Amniotic stem cell (primary cell): ENCODE results near the gene PDS5A.
"Not testable (repeated sequence)": the region's sequence is repeated elsewhere in the genome, so short reads cannot be mapped to it uniquely, and the experiment has no call there.

Experiments used
- DNase-seq: peaks from one replicate; lab custom pipeline; 2025; lab: John Stamatoyannopoulos, UW

PDS5A gene

DNA sequence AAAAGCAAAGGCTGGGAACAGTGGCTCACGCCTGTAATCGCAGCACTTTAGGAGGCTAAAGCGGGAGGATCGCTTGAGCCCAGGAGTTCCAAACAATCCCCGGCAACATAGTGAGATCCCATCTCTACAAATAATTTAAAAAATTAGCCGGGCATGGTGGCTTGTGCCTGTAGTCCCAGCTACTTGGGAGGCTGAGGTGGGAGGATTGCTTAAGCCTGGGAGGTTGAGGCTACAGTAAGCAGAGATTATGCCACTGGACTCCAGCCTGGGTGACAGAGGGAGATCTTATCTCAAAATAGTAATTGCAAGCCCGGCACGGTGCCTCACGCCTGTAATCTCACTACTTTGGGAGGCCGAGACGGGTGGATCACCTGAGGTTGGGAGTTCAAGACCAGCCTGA, 139.3 kb downstream of the PDS5A start:
- DNase-seq: not testable (repeated sequence)

- DNase-seq: no peak
Measured at GRCh38 chr4:39834269-39834668, 143.4 kb downstream of the PDS5A start.

- DNase-seq: no peak
Measured at GRCh38 chr4:39825741-39826231, 151.9 kb downstream of the PDS5A start.

- no peak for DNase-seq
Measured at GRCh38 chr4:39825090-39825489, 152.6 kb downstream of the PDS5A start.

- DNase-seq: no peak
Measured at GRCh38 chr4:39823191-39823590, 154.5 kb downstream of the PDS5A start.

GRCh38 chr4:39822662-39823061, 155.0 kb downstream of the PDS5A start:
- DNase-seq: no peak

DNA sequence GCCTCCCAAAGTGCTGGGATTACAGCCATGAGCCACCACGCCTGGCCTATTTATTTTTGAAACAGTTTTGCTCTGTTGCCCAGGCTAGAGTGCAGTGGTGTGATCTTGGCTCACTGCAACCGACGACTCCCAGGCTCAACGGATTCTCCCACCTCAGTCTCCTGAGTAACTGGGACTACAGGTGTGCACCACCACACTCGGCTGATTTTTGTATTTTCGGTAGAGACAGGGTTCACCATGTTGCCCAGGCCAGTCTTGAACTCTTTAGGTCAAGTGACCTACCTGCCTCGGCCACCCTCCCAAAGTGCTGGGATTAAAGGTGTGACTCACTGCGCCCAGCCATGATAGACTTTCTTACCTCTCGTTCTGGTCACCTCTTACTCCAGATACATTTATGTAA, 155.8 kb downstream of the PDS5A start:
- DNase-seq: no peak

- no peak for DNase-seq
Measured at GRCh38 chr4:39820186-39820585, 157.5 kb downstream of the PDS5A start.

DNA sequence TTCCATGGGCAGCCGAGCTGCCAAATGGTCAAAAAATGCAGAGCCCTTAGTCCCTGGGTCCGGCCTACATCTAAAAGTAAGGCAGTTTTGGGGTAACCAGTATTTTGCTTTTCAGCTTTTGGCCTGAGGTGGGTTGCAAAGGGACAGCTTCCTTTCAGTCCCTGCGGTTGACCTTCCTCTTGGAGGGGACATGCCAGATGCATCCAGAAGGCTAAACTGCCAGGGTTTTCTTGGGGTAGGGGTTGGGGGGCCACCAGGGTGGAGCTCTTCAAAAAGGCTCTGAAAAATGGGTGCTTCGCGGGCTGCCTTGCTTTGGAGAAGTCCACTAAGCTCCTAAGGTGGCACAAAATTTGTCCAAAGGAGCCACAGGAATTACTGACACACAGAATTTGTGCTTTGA, 159.1 kb downstream of the PDS5A start:
- no peak for DNase-seq

DNA sequence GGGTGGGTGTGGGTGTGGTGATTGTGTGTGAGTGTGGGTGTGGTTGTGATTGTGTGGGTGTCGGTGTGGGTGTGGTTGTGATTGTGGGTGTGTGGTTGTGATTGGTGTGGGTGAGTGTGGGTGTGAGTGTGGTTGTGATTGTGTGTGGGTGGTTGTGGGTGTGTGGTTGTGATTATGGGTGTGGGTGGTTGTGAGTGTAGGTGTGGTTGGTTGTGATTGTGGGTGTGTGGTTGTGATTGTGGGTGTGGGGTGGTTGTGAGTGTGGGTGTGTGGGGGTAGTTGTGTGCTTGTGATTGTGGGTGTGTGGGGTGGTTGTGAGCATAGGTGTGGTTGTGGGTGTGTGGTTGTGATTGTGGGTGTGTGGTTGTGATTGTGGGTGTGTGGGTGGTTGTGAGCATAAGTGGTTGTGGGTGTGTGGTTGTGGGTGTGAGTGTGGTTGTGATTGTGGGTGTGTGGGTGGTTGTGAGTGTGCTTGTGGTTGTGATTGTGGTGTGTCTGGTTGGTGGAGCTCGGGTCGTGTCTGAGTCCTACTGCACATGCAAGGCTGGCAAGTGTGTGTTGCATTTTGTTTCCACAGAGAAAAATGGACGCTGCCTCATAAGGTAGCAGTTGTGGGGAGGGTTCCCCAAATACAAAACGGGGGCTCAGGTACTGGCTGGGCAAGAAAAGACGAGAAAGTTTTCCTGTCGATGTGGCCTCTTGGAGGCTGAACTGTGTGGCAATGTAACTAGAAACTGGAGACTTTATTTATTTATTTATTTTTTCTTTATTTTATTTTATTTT, 163.1 kb downstream of the PDS5A start:
- DNase-seq: no peak

- DNase-seq: not testable (repeated sequence)
Measured at GRCh38 chr4:39813761-39814160, 163.9 kb downstream of the PDS5A start.

DNA sequence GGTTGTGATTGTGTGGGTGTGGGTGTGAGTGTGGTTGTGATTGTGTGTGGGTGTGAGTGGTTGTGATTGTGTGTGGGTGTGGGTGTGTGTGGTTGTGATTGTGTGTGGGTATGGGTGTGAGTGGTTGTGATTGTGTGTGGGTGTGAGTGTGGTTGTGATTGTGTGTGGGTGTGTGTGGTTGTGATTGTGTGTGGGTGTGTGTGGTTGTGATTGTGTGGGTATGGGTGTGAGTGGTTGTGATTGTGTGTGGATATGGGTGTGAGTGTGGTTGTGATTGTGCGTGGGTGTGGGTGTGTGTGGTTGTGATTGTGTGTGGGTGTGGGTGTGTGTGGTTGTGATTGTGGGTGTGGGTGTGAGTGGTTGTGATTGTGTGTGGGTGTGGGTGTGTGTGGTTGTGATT, 164.7 kb downstream of the PDS5A start:
- DNase-seq: not testable (repeated sequence)

GRCh38 chr4:39812500-39812899, 165.2 kb downstream of the PDS5A start:
- DNase-seq: no peak

DNA sequence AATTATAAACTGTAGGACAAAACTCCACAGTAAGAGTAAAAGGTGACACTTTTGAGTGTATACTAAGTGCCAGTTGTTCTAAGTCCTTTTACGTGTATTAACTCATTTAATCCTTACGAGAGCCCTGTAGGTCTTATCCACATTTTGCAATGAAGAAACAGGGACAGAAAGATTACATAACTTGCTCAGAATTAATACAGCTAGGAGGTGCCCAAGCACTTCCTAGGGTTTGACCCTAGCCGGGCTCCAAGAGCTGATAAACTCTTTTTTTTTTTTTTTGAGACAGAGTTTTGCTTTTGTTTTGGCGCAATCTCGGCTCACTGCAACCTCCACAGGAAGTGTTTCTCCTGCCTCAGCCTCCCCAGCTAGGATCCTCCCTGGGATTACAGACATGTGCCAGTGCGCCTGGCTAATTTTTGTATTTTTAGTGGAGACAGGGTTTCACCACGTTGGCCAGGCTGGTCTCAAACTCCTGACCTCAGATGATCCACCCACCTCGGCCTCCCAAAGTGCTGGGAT, 169.4 kb downstream of the PDS5A start:
- no peak for DNase-seq

GRCh38 chr4:39802005-39802404, 175.7 kb downstream of the PDS5A start:
- no peak for DNase-seq

GRCh38 chr4:39792976-39793375, 184.7 kb downstream of the PDS5A start:
- DNase-seq: not testable (repeated sequence)

- DNase-seq: no peak
Measured at GRCh38 chr4:39792529-39792928, 185.2 kb downstream of the PDS5A start.

DNA sequence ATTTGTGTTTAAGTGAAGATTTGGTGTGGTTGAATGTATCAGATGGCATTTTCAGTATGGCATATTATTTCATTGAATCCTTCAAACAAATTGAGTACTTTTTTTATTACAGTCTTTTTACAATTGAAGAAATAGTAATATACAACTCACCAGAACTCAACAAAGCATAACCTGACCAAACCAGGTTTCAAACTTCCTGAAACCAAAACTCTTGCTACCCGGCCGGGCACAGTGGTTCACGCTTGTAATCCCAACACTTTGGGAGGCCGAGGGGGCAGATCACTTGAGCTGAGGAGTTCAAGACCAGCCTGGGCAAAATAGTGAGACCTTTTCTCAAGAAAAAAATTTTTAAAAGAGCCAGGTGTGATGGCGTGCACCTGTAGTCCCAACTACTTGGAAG, 185.6 kb downstream of the PDS5A start:
- DNase-seq: no peak

DNA sequence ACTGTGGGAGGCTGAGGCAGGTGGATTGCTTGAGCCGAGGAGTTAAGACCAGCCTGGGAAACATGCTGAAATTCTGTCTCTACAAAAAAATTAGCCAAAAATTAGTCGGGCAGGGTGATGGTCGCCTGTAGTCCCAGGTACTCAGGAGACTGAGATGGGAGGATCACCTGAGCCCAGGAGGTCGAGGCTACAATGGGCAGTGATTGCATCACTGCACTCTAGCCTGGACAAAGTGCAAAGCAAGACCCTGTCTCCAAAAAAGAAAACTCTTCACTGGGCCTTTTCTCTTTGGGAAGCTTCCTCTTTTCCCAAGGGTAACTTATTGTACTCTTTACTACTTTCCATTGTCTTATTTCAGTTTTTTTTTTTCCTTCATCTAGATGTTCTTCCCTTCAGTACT, 190.9 kb downstream of the PDS5A start:
- no peak for DNase-seq

DNA sequence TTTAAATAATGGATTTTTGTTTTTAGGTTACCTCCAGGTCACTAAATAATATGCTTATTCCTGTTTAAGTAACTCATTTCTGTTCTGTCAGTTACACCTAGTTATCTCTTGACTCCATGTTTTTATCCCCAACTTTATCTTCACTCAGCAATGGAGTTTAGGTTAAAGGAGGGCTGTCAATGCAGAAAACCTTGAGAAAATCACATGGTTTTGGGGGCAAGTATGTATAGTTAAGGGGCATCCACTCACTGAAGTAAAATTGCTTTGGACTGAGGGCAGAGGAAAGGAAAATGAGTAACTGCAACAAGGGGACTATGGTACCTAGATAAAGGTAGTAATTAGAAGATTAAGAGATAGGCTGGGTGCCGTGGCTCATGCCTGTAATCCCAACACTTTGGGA, 192.6 kb downstream of the PDS5A start:
- DNase-seq: no peak

- not testable (repeated sequence) for DNase-seq
Measured at GRCh38 chr4:39781988-39782387, 195.7 kb downstream of the PDS5A start.
